ENCODE measurements around the gene CDH4.

CDH4 gene

DNA sequence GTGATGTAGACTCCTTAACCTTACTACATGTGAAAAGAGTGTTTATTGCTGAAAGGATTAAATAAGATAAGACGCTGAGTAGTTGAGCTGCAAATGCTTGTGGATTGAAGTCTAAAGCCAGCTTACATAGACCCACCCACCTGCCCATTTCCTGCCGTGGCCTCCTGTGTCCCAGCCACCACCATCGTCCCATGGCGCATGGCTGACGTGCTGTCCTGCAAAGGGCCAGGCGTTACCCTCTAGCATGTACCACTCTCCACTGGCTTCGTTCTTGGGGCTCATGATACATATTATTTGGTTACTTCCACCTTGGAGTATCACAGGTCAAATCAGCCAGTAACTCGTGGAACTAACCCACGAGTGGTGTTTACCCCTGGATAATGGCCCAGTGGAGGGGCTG lies 181.8 kb downstream of the CDH4 start:
- no peaks in the 10 kb centered on the region for H3K36me3 ChIP-seq (ENCODE audit: control insufficient read depth, insufficient read depth, low read length)
- no peaks in the 10 kb centered on the region for H3K9me3 ChIP-seq (ENCODE audit: control insufficient read depth, insufficient read depth, low read length)
- no peak overlapping the region for H3K4me3 ChIP-seq (ENCODE audit: low read depth, low read length)
- H3K27ac ChIP-seq (ENCODE audit: low read depth, low read length) = no peak overlapping the region
- H3K4me1 ChIP-seq (ENCODE audit: control insufficient read depth, insufficient read depth, low read length) = peaks cover 49% of the 10 kb centered on the region
- H3K9ac ChIP-seq (ENCODE audit: low read depth, low read length) = no peak overlapping the region
- H3K27me3 ChIP-seq (ENCODE audit: control insufficient read depth, insufficient read depth, low read length) = peaks cover 5% of the 10 kb centered on the region

DNA sequence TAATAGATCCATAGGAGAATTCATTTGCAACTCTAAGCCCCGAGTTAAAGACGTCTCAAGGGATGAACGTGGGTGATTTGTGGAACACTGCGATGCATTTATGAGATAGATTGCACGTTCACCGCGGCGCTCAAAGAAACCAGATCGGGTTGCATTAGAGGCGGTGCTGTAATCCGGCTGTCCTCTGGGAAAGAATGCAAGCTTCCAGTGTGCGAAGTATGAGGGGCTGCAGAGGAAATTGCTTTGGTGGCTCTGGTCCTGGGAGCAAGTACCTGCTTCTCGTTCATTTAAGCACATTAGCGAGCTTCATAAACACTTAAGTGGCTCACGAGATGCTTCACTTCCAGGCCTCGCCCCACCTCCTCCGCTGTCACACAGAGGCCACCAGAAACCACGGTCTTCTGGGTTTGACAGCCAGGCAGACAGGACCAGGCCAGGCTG lies 182.3 kb downstream of the CDH4 start:
- H3K4me1 ChIP-seq (ENCODE audit: control insufficient read depth, insufficient read depth, low read length) = peaks cover 51% of the 10 kb centered on the region
- no peaks in the 10 kb centered on the region for H3K27me3 ChIP-seq (ENCODE audit: control insufficient read depth, insufficient read depth, low read length)
- peak overlapping the region; percentile 18 for H3K27ac ChIP-seq (ENCODE audit: low read depth, low read length)
- no peaks in the 10 kb centered on the region for H3K36me3 ChIP-seq (ENCODE audit: control insufficient read depth, insufficient read depth, low read length)
- no peaks in the 10 kb centered on the region for H3K9me3 ChIP-seq (ENCODE audit: control insufficient read depth, insufficient read depth, low read length)
- H3K4me3 ChIP-seq (ENCODE audit: low read depth, low read length) = no peak overlapping the region
- H3K9ac ChIP-seq (ENCODE audit: low read depth, low read length) = no peak overlapping the region

DNA sequence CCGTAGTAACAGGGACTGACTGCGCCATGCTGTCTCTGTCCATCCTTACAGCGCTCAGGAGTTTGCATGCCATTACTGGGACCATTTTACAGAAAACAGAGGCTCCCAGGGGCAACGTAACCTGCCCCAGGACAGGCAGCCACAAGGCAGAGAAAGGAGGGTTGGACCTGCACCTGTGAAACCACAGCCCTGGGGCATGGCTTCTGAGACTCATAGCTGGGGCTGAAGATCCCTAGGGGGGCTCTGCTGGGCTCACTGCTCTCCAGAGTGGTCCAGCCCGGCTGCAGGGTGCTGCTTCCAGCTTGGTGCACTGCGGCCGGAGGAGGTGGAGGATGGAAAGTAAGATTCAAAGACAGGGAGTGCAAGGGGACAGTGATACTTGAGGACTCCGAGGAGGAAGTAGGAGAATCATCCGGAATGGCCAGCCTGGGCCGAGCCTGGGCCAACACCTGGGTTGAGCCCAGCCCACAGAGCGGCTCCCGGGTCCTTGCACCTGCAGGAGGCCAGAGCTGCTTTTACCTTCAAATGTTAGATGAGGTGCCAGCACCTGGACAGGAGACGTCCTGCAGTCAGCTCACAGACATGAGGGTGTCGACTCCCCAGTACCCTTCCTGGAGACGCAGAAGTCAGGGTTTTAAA lies 183.2 kb downstream of the CDH4 start:
- Histone ChIP-seq H3K4me3 (ENCODE audit: low read depth, low read length) (no peak overlapping the region), H3K4me1 (ENCODE audit: control insufficient read depth, insufficient read depth, low read length) (peaks cover 58% of the 10 kb centered on the region), H3K27me3 (ENCODE audit: control insufficient read depth, insufficient read depth, low read length) (no peaks in the 10 kb centered on the region), H3K27ac (ENCODE audit: low read depth, low read length) (peak overlapping the region; percentile 98), H3K9me3 (ENCODE audit: control insufficient read depth, insufficient read depth, low read length) (no peaks in the 10 kb centered on the region), H3K36me3 (ENCODE audit: control insufficient read depth, insufficient read depth, low read length) (no peaks in the 10 kb centered on the region), H3K9ac (ENCODE audit: low read depth, low read length) (peak overlapping the region; percentile 49; the same call in 1 of the 2 replicates)

DNA sequence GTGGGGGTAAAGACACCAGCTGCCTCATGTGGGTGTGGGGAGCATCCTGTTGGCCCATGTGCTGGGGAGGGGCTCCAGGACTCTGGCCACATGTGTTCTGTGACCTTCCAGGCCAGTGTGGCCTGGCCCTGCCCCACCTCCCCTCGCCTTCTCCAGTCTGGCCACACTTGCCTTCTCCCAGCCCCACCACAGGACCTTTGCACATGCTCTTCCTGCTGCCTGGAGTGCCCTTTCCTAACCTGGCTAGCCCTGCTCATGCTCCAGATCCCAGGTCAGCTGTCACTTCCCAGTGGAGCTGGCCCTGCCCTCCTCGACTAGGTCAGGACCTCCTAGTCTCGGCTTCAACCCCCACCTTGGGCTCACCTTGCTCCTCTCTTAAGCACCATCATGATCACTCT lies 183.8 kb downstream of the CDH4 start:
- Histone ChIP-seq H3K27ac (ENCODE audit: low read depth, low read length) (peak overlapping the region; percentile 98), H3K4me3 (ENCODE audit: low read depth, low read length) (no peak overlapping the region), H3K36me3 (ENCODE audit: control insufficient read depth, insufficient read depth, low read length) (no peaks in the 10 kb centered on the region), H3K27me3 (ENCODE audit: control insufficient read depth, insufficient read depth, low read length) (no peaks in the 10 kb centered on the region), H3K9me3 (ENCODE audit: control insufficient read depth, insufficient read depth, low read length) (no peaks in the 10 kb centered on the region), H3K9ac (ENCODE audit: low read depth, low read length) (peak overlapping the region; percentile 49; the same call in 1 of the 2 replicates), H3K4me1 (ENCODE audit: control insufficient read depth, insufficient read depth, low read length) (peaks cover 62% of the 10 kb centered on the region)

DNA sequence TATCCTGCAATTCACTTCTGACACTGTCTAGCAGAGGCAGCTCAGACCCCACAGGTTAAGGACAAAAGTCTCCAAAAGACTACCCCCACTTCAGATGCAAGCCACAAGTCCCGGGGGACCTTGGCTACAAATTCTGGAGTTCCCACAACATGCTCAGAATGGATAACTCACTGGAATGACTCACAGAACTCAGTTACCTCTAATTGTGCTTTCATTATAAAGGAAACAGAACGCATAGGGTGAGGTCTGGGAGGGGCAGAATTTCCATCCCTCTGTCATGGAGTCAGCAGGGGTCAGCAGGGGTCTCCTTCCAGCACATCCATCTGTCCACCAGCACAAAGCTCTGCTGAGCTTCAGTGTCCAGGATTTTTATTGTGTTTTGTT lies 184.2 kb downstream of the CDH4 start:
- Histone ChIP-seq H3K27ac (ENCODE audit: low read depth, low read length) (peak overlapping the region; percentile 98), H3K9ac (ENCODE audit: low read depth, low read length) (peak overlapping the region; percentile 49; the same call in 1 of the 2 replicates), H3K27me3 (ENCODE audit: control insufficient read depth, insufficient read depth, low read length) (no peaks in the 10 kb centered on the region), H3K36me3 (ENCODE audit: control insufficient read depth, insufficient read depth, low read length) (no peaks in the 10 kb centered on the region), H3K4me3 (ENCODE audit: low read depth, low read length) (no peak overlapping the region), H3K4me1 (ENCODE audit: control insufficient read depth, insufficient read depth, low read length) (peaks cover 62% of the 10 kb centered on the region), H3K9me3 (ENCODE audit: control insufficient read depth, insufficient read depth, low read length) (no peaks in the 10 kb centered on the region)

- H3K27ac ChIP-seq (ENCODE audit: low read depth, low read length) = peak overlapping the region; percentile 98
- H3K4me3 ChIP-seq (ENCODE audit: low read depth, low read length) = peak overlapping the region; percentile 24
- 0 out of 2 replicates have a peak, but pooled peaks cover 4% of the 10 kb centered on the region for H3K27me3 ChIP-seq (ENCODE audit: control insufficient read depth, insufficient read depth, low read length)
- H3K4me1 ChIP-seq (ENCODE audit: control insufficient read depth, insufficient read depth, low read length) = peaks cover 63% of the 10 kb centered on the region
- no peaks in the 10 kb centered on the region for H3K9me3 ChIP-seq (ENCODE audit: control insufficient read depth, insufficient read depth, low read length)
- peak overlapping the region; percentile 84 for H3K9ac ChIP-seq (ENCODE audit: low read depth, low read length)
- no peaks in the 10 kb centered on the region for H3K36me3 ChIP-seq (ENCODE audit: control insufficient read depth, insufficient read depth, low read length)
These were observed 184.7 kb downstream of the CDH4 start for GRCh38 chr20:61436667-61437279.

DNA sequence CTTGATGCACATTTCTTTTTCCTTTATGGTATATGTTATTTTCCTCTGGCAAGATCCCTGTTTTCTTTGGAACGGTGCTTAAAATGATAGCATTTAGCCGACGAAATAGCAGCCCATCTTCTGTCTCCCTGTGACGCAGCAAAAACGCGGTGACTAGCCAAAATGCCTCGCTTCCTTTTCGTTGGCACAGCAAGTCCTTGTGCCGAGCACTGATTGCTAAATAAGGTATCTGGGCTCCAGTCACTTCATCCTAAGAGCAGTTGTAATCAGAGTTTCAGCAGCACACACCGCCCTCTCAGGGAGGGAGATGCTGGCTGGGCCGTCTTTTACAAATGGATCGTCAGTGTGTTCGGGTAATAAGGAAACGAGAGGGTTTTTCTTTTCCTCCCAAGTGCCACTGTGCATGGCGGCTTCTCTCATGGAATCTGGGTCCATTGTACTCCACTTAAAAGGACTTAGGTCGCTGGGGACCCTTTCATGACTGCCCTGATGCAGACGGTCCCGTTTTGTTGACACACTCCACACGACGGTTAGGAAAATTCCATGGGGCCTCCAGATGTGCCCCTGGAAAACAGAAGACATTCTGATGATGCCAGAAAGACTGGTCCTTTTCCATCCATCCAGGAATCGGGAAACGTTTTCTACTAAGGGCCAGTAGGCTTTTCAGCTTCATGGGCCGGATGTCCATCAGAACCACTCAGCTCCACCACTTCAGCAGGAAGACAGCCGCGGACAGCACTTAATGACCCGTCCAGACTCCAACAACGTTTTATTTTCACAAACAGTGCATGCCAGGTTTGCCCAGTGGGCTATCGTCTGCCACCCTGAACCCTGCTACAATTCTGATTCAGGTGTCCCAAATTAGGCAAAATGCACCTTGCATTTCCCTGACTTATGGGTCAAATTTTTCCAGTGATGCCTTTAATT lies 185.5 kb downstream of the CDH4 start:
- Histone ChIP-seq H3K9ac (ENCODE audit: low read depth, low read length) (peak overlapping the region; percentile 84), H3K36me3 (ENCODE audit: control insufficient read depth, insufficient read depth, low read length) (no peaks in the 10 kb centered on the region), H3K27me3 (ENCODE audit: control insufficient read depth, insufficient read depth, low read length) (0 out of 2 replicates have a peak, but pooled peaks cover 7% of the 10 kb centered on the region), H3K4me1 (ENCODE audit: control insufficient read depth, insufficient read depth, low read length) (peaks cover 70% of the 10 kb centered on the region), H3K9me3 (ENCODE audit: control insufficient read depth, insufficient read depth, low read length) (no peaks in the 10 kb centered on the region), H3K4me3 (ENCODE audit: low read depth, low read length) (peak overlapping the region; percentile 24), H3K27ac (ENCODE audit: low read depth, low read length) (peak overlapping the region; percentile 98)

DNA sequence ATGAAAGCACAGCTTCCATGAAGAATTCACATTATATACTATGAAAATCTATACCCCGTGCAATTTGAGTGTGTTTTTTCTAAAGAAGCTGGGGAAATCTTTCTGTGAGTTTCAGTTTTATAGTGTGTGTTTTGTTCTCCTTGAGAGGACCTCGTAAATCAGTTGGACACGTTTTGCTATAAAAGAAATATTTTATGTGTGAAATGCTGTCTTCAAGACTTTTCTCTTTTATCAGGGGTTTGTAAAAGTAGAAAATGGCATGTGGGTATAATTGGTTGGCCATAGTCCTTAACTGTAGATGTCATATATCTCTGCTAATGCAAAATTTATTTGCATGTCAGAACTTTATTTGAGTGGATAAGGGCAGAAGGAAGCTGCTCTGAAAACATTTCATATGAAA lies 186.2 kb downstream of the CDH4 start:
- Histone ChIP-seq H3K9me3 (ENCODE audit: control insufficient read depth, insufficient read depth, low read length) (no peaks in the 10 kb centered on the region), H3K4me1 (ENCODE audit: control insufficient read depth, insufficient read depth, low read length) (peaks cover 78% of the 10 kb centered on the region), H3K27me3 (ENCODE audit: control insufficient read depth, insufficient read depth, low read length) (0 out of 2 replicates have a peak, but pooled peaks cover 7% of the 10 kb centered on the region), H3K27ac (ENCODE audit: low read depth, low read length) (peak overlapping the region; percentile 98), H3K9ac (ENCODE audit: low read depth, low read length) (no peak overlapping the region), H3K4me3 (ENCODE audit: low read depth, low read length) (no peak overlapping the region), H3K36me3 (ENCODE audit: control insufficient read depth, insufficient read depth, low read length) (no peaks in the 10 kb centered on the region)

GRCh38 chr20:61439251-61439650 lies 187.2 kb downstream of the CDH4 start:
- 0 out of 2 replicates have a peak, but pooled peaks cover 7% of the 10 kb centered on the region for H3K27me3 ChIP-seq (ENCODE audit: control insufficient read depth, insufficient read depth, low read length)
- H3K9me3 ChIP-seq (ENCODE audit: control insufficient read depth, insufficient read depth, low read length) = no peaks in the 10 kb centered on the region
- no peak overlapping the region for H3K9ac ChIP-seq (ENCODE audit: low read depth, low read length)
- H3K4me3 ChIP-seq (ENCODE audit: low read depth, low read length) = no peak overlapping the region
- H3K4me1 ChIP-seq (ENCODE audit: control insufficient read depth, insufficient read depth, low read length) = peaks cover 75% of the 10 kb centered on the region
- no peak overlapping the region for H3K27ac ChIP-seq (ENCODE audit: low read depth, low read length)
- no peaks in the 10 kb centered on the region for H3K36me3 ChIP-seq (ENCODE audit: control insufficient read depth, insufficient read depth, low read length)

- Histone ChIP-seq H3K4me3 (ENCODE audit: low read depth, low read length) (no peak overlapping the region), H3K9me3 (ENCODE audit: control insufficient read depth, insufficient read depth, low read length) (no peaks in the 10 kb centered on the region), H3K4me1 (ENCODE audit: control insufficient read depth, insufficient read depth, low read length) (peaks cover 62% of the 10 kb centered on the region), H3K27ac (ENCODE audit: low read depth, low read length) (peak overlapping the region; percentile 62), H3K27me3 (ENCODE audit: control insufficient read depth, insufficient read depth, low read length) (0 out of 2 replicates have a peak, but pooled peaks cover 7% of the 10 kb centered on the region), H3K36me3 (ENCODE audit: control insufficient read depth, insufficient read depth, low read length) (no peaks in the 10 kb centered on the region), H3K9ac (ENCODE audit: low read depth, low read length) (no peak overlapping the region)
These were observed 188.5 kb downstream of the CDH4 start for GRCh38 chr20:61440548-61441055.
